GM12878 (cell line): ENCODE measurements around the gene KRT6B. TPM values are rescaled to one million over a fixed set of nuclear protein-coding genes. Genes with fewer than 3 reads are reported as not detected.

Source experiments
- ATAC-seq: fragments of 200-7000 bp; cut with Tn5 transposase; 3 replicates; pipeline ENCODE4 v1.9.1; 2020; ENCODE audit warnings: mild to moderate bottlenecking, moderate library complexity
- BruUV-seq: library from RNA; stranded (reverse); fragments of 400-500 nt; replicated peaks from 2 replicates; lab custom pipeline; 2021; lab: Mats Ljungman, UMichigan
- CTCF ChIA-PET: fragments of 300-600 bp; sonication (Branson Sonifier 250); formaldehyde crosslinking; extraction: SDS; loops from one replicate; lab custom pipeline; 2021; ENCODE audit warnings: inconsistent platforms; lab: Yijun Ruan, JAX
- POLR2A ChIA-PET: fragments of 350-600 bp; formaldehyde crosslinking; extraction: SDS; loops from one replicate; lab custom pipeline; 2021; ENCODE audit warnings: inconsistent platforms; lab: Charles Lee
- RAD21 ChIA-PET: fragments of 300-600 bp; sonication (Branson Sonifier 250); formaldehyde crosslinking; loops from one replicate; lab custom pipeline; 2023; ENCODE audit warnings: antibody characterized with exemption; ENCODE audit not compliant: unreplicated experiment; lab: Charles Lee
- SMC1A ChIA-PET: fragments of 300-600 bp; sonication (Branson Sonifier 250); formaldehyde crosslinking; loops from one replicate; lab custom pipeline; 2023; ENCODE audit not compliant: unreplicated experiment, uncharacterized antibody; lab: Charles Lee
- DNase-seq: peaks from one replicate; pipeline ENCODE4 v3.0.0-alpha.2; 2011; ENCODE audit warnings: low read depth, low spot score
- FAIRE-seq: peaks from 3 replicates; lab custom pipeline; 2011; peaks lifted over from hg19 to GRCh38; lab: Jason Lieb, UNC
- H2AFZ ChIP-seq: 2 replicates; pipeline ENCODE4 v1.6.0; 2011; ENCODE audit warnings: low read depth, low read length, control low read depth; ENCODE audit not compliant: control insufficient read depth
- H3K27ac ChIP-seq: 2 replicates; pipeline ENCODE4 v1.5.1; 2011; ENCODE audit warnings: control low read depth; ENCODE audit not compliant: control insufficient read depth, insufficient read depth
- H3K27me3 ChIP-seq, 2 experiments: replicated peaks in 1 of 2; 2 replicates each; pipeline versions ENCODE4 v1.6.0 to v1.6.1; 2011; ENCODE audit warnings: low read length in 1 of 2; ENCODE audit not compliant: control insufficient read depth in 2 of 2, insufficient read depth in 2 of 2
- H3K36me3 ChIP-seq, 2 experiments: 2 replicates each; pipeline ENCODE4 v1.5.1; 2011; ENCODE audit warnings: low read length in 1 of 2; ENCODE audit not compliant: control insufficient read depth in 2 of 2, insufficient read depth in 2 of 2
- H3K4me1 ChIP-seq: 2 replicates; pipeline ENCODE4 v1.6.1; 2011; ENCODE audit warnings: mild to moderate bottlenecking, low read length, moderate library complexity, mixed read lengths; ENCODE audit not compliant: control insufficient read depth, insufficient read depth
- H3K4me2 ChIP-seq: 2 replicates; pipeline ENCODE4 v1.6.0; 2011; ENCODE audit warnings: control low read depth; ENCODE audit not compliant: control insufficient read depth, insufficient read depth
- H3K4me3 ChIP-seq: fragments of 200-600 bp; sonication (generic); 2 replicates; pipeline ENCODE4 v1.5.1; 2016
- H3K79me2 ChIP-seq: 2 replicates; pipeline ENCODE4 v1.6.0; 2011; ENCODE audit warnings: low read length; ENCODE audit not compliant: control insufficient read depth, insufficient read depth
- H3K9ac ChIP-seq: 2 replicates; pipeline ENCODE4 v1.8.0; 2011; ENCODE audit warnings: low read length, control low read depth, mixed read lengths; ENCODE audit not compliant: control insufficient read depth, insufficient read depth
- H3K9me3 ChIP-seq: replicated peaks from 3 replicates; pipeline ENCODE4 v1.5.1; 2011; ENCODE audit warnings: mild to moderate bottlenecking, low read length; ENCODE audit not compliant: control insufficient read depth, insufficient read depth
- H4K20me1 ChIP-seq: 2 replicates; pipeline ENCODE4 v1.6.0; 2011; ENCODE audit not compliant: control insufficient read depth, insufficient read depth
- ATF3 ChIP-seq: IDR thresholded peaks from 2 replicates; pipeline ENCODE4 v1.6.1; 2011; ENCODE audit warnings: low read depth, mild to moderate bottlenecking, low read length, moderate library complexity, borderline replicate concordance; ENCODE audit errors: extremely low read depth
- BHLHE40 ChIP-seq, 2 experiments: fragments of 450-650 bp in 1 of 2; IDR thresholded peaks; 2 replicates each; pipeline ENCODE4 v1.6.1; 2011 to 2017; ENCODE audit warnings: low read depth in 2 of 2, borderline replicate concordance in 1 of 2, improper control_type of control experiment in 1 of 2, low read length in 1 of 2, mild to moderate bottlenecking in 1 of 2
- CBFB ChIP-seq: IDR thresholded peaks from 2 replicates; pipeline ENCODE4 v1.6.1; 2016; ENCODE audit warnings: antibody characterized with exemption, low read depth
- CREB1 ChIP-seq: IDR thresholded peaks from 2 replicates; pipeline ENCODE4 v1.6.1; 2012; ENCODE audit warnings: low read depth, mild to moderate bottlenecking, inconsistent platforms
- DPF2 ChIP-seq: fragments of 450-650 bp; IDR thresholded peaks from 2 replicates; pipeline ENCODE4 v1.6.1; 2017; ENCODE audit warnings: mild to moderate bottlenecking
- EED ChIP-seq: sonication (generic); IDR thresholded peaks from 2 replicates; pipeline ENCODE4 v1.6.1; 2016; ENCODE audit warnings: antibody characterized with exemption, low read depth
- GABPA ChIP-seq: IDR thresholded peaks from 2 replicates; pipeline ENCODE4 v1.6.1; 2014; ENCODE audit warnings: antibody characterized with exemption, low read depth, mild to moderate bottlenecking, inconsistent platforms
- HDAC2 ChIP-seq: fragments of 200-600 bp; sonication (generic); IDR thresholded peaks from 2 replicates; pipeline ENCODE4 v1.6.1; 2017
- MLLT1 ChIP-seq: fragments of 450-650 bp; IDR thresholded peaks from 2 replicates; pipeline ENCODE4 v1.6.1; 2016; ENCODE audit warnings: mild to moderate bottlenecking
- MYC ChIP-seq: IDR thresholded peaks from 2 replicates; pipeline ENCODE4 v1.6.1; 2011; ENCODE audit warnings: mild to moderate bottlenecking, low read length, moderate library complexity, inconsistent platforms; ENCODE audit not compliant: insufficient read depth, insufficient replicate concordance, insufficient read length, severe bottlenecking
- PAX5 ChIP-seq: IDR thresholded peaks from 2 replicates; pipeline ENCODE4 v1.6.1; 2011; ENCODE audit warnings: low read depth, low read length, borderline replicate concordance
- RFX5 ChIP-seq: IDR thresholded peaks from 2 replicates; pipeline ENCODE4 v1.6.1; 2011; ENCODE audit warnings: low read depth, low read length, improper control_type of control experiment
- SREBF2 ChIP-seq: IDR thresholded peaks from 2 replicates; pipeline ENCODE4 v1.6.1; 2012; ENCODE audit warnings: mild to moderate bottlenecking, low read length
- STAT1 ChIP-seq: fragments of 450-650 bp; conservative IDR thresholded peaks from 2 replicates; pipeline ENCODE4 v1.6.1; 2014; ENCODE audit warnings: antibody characterized with exemption, mild to moderate bottlenecking
- SUZ12 ChIP-seq: fragments of 200-600 bp; sonication (generic); IDR thresholded peaks from one replicate; pipeline ENCODE4 v1.6.1; 2018; ENCODE audit warnings: antibody characterized with exemption, mild to moderate bottlenecking; ENCODE audit not compliant: unreplicated experiment
- TBL1XR1 ChIP-seq: IDR thresholded peaks from 2 replicates; pipeline ENCODE4 v1.6.1; 2012; ENCODE audit warnings: low read depth, low read length, improper control_type of control experiment
- ZNF24 ChIP-seq: fragments of 450-650 bp; IDR thresholded peaks from 2 replicates; pipeline ENCODE4 v1.6.1; 2017; ENCODE audit warnings: antibody characterized with exemption, mild to moderate bottlenecking
- ZNF384 ChIP-seq: IDR thresholded peaks from 2 replicates; pipeline ENCODE4 v1.6.1; 2012; ENCODE audit warnings: low read depth, mild to moderate bottlenecking, low read length, improper control_type of control experiment, borderline replicate concordance
- WGBS: methylation state at CpG from one replicate; pipeline ENCODE4 v1.1.6; 2016; ENCODE audit warnings: low lambda C conversion rate; ENCODE audit not compliant: insufficient replicate concordance, insufficient coverage; ENCODE audit errors: missing lambda C conversion rate; 5-methylcytosine and 5-hydroxymethylcytosine counted together
- in situ Hi-C: fragments of 300-500 bp; cut with MboI; formaldehyde crosslinking; loops from 9 replicates; pipeline ENCODE4 v1.14.3; 2018; ENCODE audit warnings: mixed read lengths
- intact Hi-C: fragments of 100-400 bp; cut with micrococcal nuclease; formaldehyde crosslinking; loops from one replicate; pipeline ENCODE4 v1.14.2; 2022; ENCODE audit not compliant: unreplicated experiment
- polyA plus RNA-seq, 11 experiments: library from polyadenylated mRNA; depleted of rRNA in 4 of 11; unstranded in 6 of 11; stranded (reverse) in 5 of 11; fragments of >200 nt; fragmentation: Nextera tagmentation in 4 of 11; fragmentation: Illumina TruSeq in 1 of 11; extraction: Ambion mirVana in 4 of 11; extraction: Trizol in 1 of 11; gene quantifications; 1 replicate in 1 of 11; 2 replicates in 10 of 11; pipeline versions ENCODE4 v1.2.1 to v1.2.3, GENCODE V29; 2011 to 2016; ENCODE audit warnings: inconsistent platforms in 2 of 11, missing spikeins in 2 of 11, low read depth in 1 of 11
- total RNA-seq, 4 experiments: library from RNA; depleted of rRNA in 3 of 4; stranded (reverse); fragments of >200 nt in 3 of 4; fragmentation: Illumina TruSeq in 1 of 4; extraction: Trizol in 1 of 4; gene quantifications; 2 replicates each; pipeline versions ENCODE4 v1.2.1 to v1.2.3, GENCODE V29; 2013 to 2021

The KRT6B gene
- total and polyA plus RNA-seq, 10 of the 15 experiments (the other 5 are each of a cell fraction or from before 2014, with no cell fraction given): 0.07 TPM; not detected in 9

GRCh38 chr12:52396656-52397055, 55.3 kb downstream of the KRT6B start:
- Histone ChIP-seq H3K79me2 (no peaks in the 10 kb centered on the region), H3K4me2 (no peak overlapping the region), H3K36me3 (no peaks in the 10 kb centered on the region), H3K27ac (no peak overlapping the region), H3K27me3 (peaks cover 0 to 3% of the 10 kb centered on the region in 2 experiments; a peak in 2 of 4 replicates), H3K9ac (no peak overlapping the region), H3K4me3 (no peak overlapping the region), H4K20me1 (no peaks in the 10 kb centered on the region), H3K9me3 (no peaks in the 10 kb centered on the region), H2AFZ (no peak overlapping the region), H3K4me1 (no peaks in the 10 kb centered on the region; the same call in 1 of the 2 replicates)
- intact Hi-C loops: no loop called here
- in situ Hi-C loops: loop anchor here (25.0 kb wide), 1 partner anchor 591 kb away; no protein-coding TSS in a partner anchor
- DNase-seq (no peak), ATAC-seq (no peak), FAIRE-seq (no peak)
- SMC1A ChIA-PET: no interaction called here
- TF ChIP-seq TBL1XR1 (no peak), EED (no peak), GABPA (no peak), CREB1 (no peak), ATF3 (no peak), BHLHE40 (IDR thresholded peaks at IDR 0.05; ENCODE audit: borderline replicate concordance in 1 of 2, low read depth in 2 of 2, low read length in 1 of 2) (no peak), SREBF2 (no peak), RFX5 (no peak), DPF2 (no peak), STAT1 (no peak), SUZ12 (no peak), CBFB (no peak), MYC (no peak), ZNF24 (no peak), ZNF384 (no peak), MLLT1 (no peak), HDAC2 (no peak), PAX5 (no peak)
- POLR2A ChIA-PET: no interaction called here
- BruUV-seq: no TSS peak
- RAD21 ChIA-PET: no interaction called here
- WGBS: 48% methylated on average over 8 of the region's 8 CpGs
- CTCF ChIA-PET: interaction anchor here (1.4 kb wide), 1 partner anchor 484 kb away, joined by 8 read pairs; no protein-coding TSS in a partner anchor

Other genes starting within 250 kb of the KRT6B start
Only the 7 nearest of the 17 such genes appear.
- gene KRT85, start 84.7 kb downstream of the KRT6B start, total RNA-seq (2014; rRNA removed): 0.06 TPM in 1 of 2 replicates, not detected in the other
- gene KRT85, start 84.7 kb downstream of the KRT6B start, total RNA-seq (2014; rRNA removed; fragmentation: Illumina TruSeq; extraction: Trizol): not detected in 2 replicates
- gene KRT85, start 84.7 kb downstream of the KRT6B start, total RNA-seq (2021): 0.15 TPM in 1 of 2 replicates, not detected in the other
- gene KRT85, start 84.7 kb downstream of the KRT6B start, polyA plus RNA-seq (2011; rRNA removed): 0.06 and 0.18 TPM in 2 replicates
- gene KRT85, start 84.7 kb downstream of the KRT6B start, polyA plus RNA-seq (2014; fragmentation: Illumina TruSeq; extraction: Trizol): not detected in 2 replicates
- not detected for gene KRT85, start 84.7 kb downstream of the KRT6B start, polyA plus RNA-seq (2014; fragmentation: Nextera tagmentation; extraction: Ambion mirVana)
- 0.04 TPM in 1 of 2 replicates, not detected in the other for gene KRT85, start 84.7 kb downstream of the KRT6B start, polyA plus RNA-seq (2014; rRNA removed)
- gene KRT85, start 84.7 kb downstream of the KRT6B start, polyA plus RNA-seq (2016; fragmentation: Nextera tagmentation; extraction: Ambion mirVana): under 1 TPM in 1 of 2 experiments, not detected in 1; 0.05 TPM
- gene KRT84, start 66.5 kb downstream of the KRT6B start, total RNA-seq (2014; rRNA removed): not detected in 2 replicates
- not detected in 2 replicates for gene KRT84, start 66.5 kb downstream of the KRT6B start, total RNA-seq (2014; rRNA removed; fragmentation: Illumina TruSeq; extraction: Trizol)
- gene KRT84, start 66.5 kb downstream of the KRT6B start, total RNA-seq (2021): not detected in 2 replicates
- not detected in 2 replicates for gene KRT84, start 66.5 kb downstream of the KRT6B start, polyA plus RNA-seq (2011; rRNA removed)
- gene KRT84, start 66.5 kb downstream of the KRT6B start, polyA plus RNA-seq (2014; fragmentation: Illumina TruSeq; extraction: Trizol): not detected in 2 replicates
- not detected for gene KRT84, start 66.5 kb downstream of the KRT6B start, polyA plus RNA-seq (2014; fragmentation: Nextera tagmentation; extraction: Ambion mirVana)
- not detected in 2 replicates for gene KRT84, start 66.5 kb downstream of the KRT6B start, polyA plus RNA-seq (2014; rRNA removed)
- not detected for gene KRT84, start 66.5 kb downstream of the KRT6B start, polyA plus RNA-seq (2016; fragmentation: Nextera tagmentation; extraction: Ambion mirVana)
- not detected in 2 replicates for gene KRT82, start 45.8 kb downstream of the KRT6B start, total RNA-seq (2014; rRNA removed)
- not detected in 2 replicates for gene KRT82, start 45.8 kb downstream of the KRT6B start, total RNA-seq (2014; rRNA removed; fragmentation: Illumina TruSeq; extraction: Trizol)
- not detected in 2 replicates for gene KRT82, start 45.8 kb downstream of the KRT6B start, total RNA-seq (2021)
- gene KRT82, start 45.8 kb downstream of the KRT6B start, polyA plus RNA-seq (2011; rRNA removed): not detected in 2 replicates
- not detected in 2 replicates for gene KRT82, start 45.8 kb downstream of the KRT6B start, polyA plus RNA-seq (2014; fragmentation: Illumina TruSeq; extraction: Trizol)
- gene KRT82, start 45.8 kb downstream of the KRT6B start, polyA plus RNA-seq (2014; fragmentation: Nextera tagmentation; extraction: Ambion mirVana): not detected
- gene KRT82, start 45.8 kb downstream of the KRT6B start, polyA plus RNA-seq (2014; rRNA removed): not detected in 2 replicates
- gene KRT82, start 45.8 kb downstream of the KRT6B start, polyA plus RNA-seq (2016; fragmentation: Nextera tagmentation; extraction: Ambion mirVana): not detected
- not detected in 2 replicates for gene KRT75, start 17.8 kb downstream of the KRT6B start, total RNA-seq (2014; rRNA removed)
- gene KRT75, start 17.8 kb downstream of the KRT6B start, total RNA-seq (2014; rRNA removed; fragmentation: Illumina TruSeq; extraction: Trizol): not detected in 2 replicates
- not detected in 2 replicates for gene KRT75, start 17.8 kb downstream of the KRT6B start, total RNA-seq (2021)
- not detected in 2 replicates for gene KRT75, start 17.8 kb downstream of the KRT6B start, polyA plus RNA-seq (2011; rRNA removed)
- not detected in 2 replicates for gene KRT75, start 17.8 kb downstream of the KRT6B start, polyA plus RNA-seq (2014; fragmentation: Illumina TruSeq; extraction: Trizol)
- gene KRT75, start 17.8 kb downstream of the KRT6B start, polyA plus RNA-seq (2014; fragmentation: Nextera tagmentation; extraction: Ambion mirVana): not detected
- gene KRT75, start 17.8 kb downstream of the KRT6B start, polyA plus RNA-seq (2014; rRNA removed): not detected in 2 replicates
- gene KRT75, start 17.8 kb downstream of the KRT6B start, polyA plus RNA-seq (2016; fragmentation: Nextera tagmentation; extraction: Ambion mirVana): not detected
- not detected in 2 replicates for gene KRT6C, start 21.7 kb upstream of the KRT6B start, total RNA-seq (2014; rRNA removed)
- gene KRT6C, start 21.7 kb upstream of the KRT6B start, total RNA-seq (2014; rRNA removed; fragmentation: Illumina TruSeq; extraction: Trizol): not detected in 2 replicates
- not detected in 2 replicates for gene KRT6C, start 21.7 kb upstream of the KRT6B start, total RNA-seq (2021)
- not detected in 2 replicates for gene KRT6C, start 21.7 kb upstream of the KRT6B start, polyA plus RNA-seq (2011; rRNA removed)
- not detected in 2 replicates for gene KRT6C, start 21.7 kb upstream of the KRT6B start, polyA plus RNA-seq (2014; fragmentation: Illumina TruSeq; extraction: Trizol)
- not detected for gene KRT6C, start 21.7 kb upstream of the KRT6B start, polyA plus RNA-seq (2014; fragmentation: Nextera tagmentation; extraction: Ambion mirVana)
- gene KRT6C, start 21.7 kb upstream of the KRT6B start, polyA plus RNA-seq (2014; rRNA removed): not detected in 2 replicates
- not detected for gene KRT6C, start 21.7 kb upstream of the KRT6B start, polyA plus RNA-seq (2016; fragmentation: Nextera tagmentation; extraction: Ambion mirVana)
- not detected in 2 replicates for gene KRT6A, start 41.1 kb upstream of the KRT6B start, total RNA-seq (2014; rRNA removed)
- gene KRT6A, start 41.1 kb upstream of the KRT6B start, total RNA-seq (2014; rRNA removed; fragmentation: Illumina TruSeq; extraction: Trizol): not detected in 2 replicates
- gene KRT6A, start 41.1 kb upstream of the KRT6B start, total RNA-seq (2021): not detected in 2 replicates
- gene KRT6A, start 41.1 kb upstream of the KRT6B start, polyA plus RNA-seq (2011; rRNA removed): 0.16 and 0.96 TPM in 2 replicates
- not detected in 2 replicates for gene KRT6A, start 41.1 kb upstream of the KRT6B start, polyA plus RNA-seq (2014; fragmentation: Illumina TruSeq; extraction: Trizol)
- not detected for gene KRT6A, start 41.1 kb upstream of the KRT6B start, polyA plus RNA-seq (2014; fragmentation: Nextera tagmentation; extraction: Ambion mirVana)
- not detected in 2 replicates for gene KRT6A, start 41.1 kb upstream of the KRT6B start, polyA plus RNA-seq (2014; rRNA removed)
- not detected for gene KRT6A, start 41.1 kb upstream of the KRT6B start, polyA plus RNA-seq (2016; fragmentation: Nextera tagmentation; extraction: Ambion mirVana)
- gene KRT5, start 68.2 kb upstream of the KRT6B start, total RNA-seq (2014; rRNA removed): not detected in 2 replicates
- gene KRT5, start 68.2 kb upstream of the KRT6B start, total RNA-seq (2014; rRNA removed; fragmentation: Illumina TruSeq; extraction: Trizol): not detected in 2 replicates
- not detected in 2 replicates for gene KRT5, start 68.2 kb upstream of the KRT6B start, total RNA-seq (2021)
- 0.23 and 1.6 TPM in 2 replicates for gene KRT5, start 68.2 kb upstream of the KRT6B start, polyA plus RNA-seq (2011; rRNA removed)
- not detected in 2 replicates for gene KRT5, start 68.2 kb upstream of the KRT6B start, polyA plus RNA-seq (2014; fragmentation: Illumina TruSeq; extraction: Trizol)
- gene KRT5, start 68.2 kb upstream of the KRT6B start, polyA plus RNA-seq (2014; fragmentation: Nextera tagmentation; extraction: Ambion mirVana): not detected
- gene KRT5, start 68.2 kb upstream of the KRT6B start, polyA plus RNA-seq (2014; rRNA removed): not detected in 2 replicates
- not detected for gene KRT5, start 68.2 kb upstream of the KRT6B start, polyA plus RNA-seq (2016; fragmentation: Nextera tagmentation; extraction: Ambion mirVana)